GM20000 (cell line): ENCODE measurements around the gene POFUT2.

Experiments
- DNase-seq: peaks from one replicate; pipeline ENCODE4 v3.0.0; 2012; ENCODE audit warnings: low spot score
- CTCF ChIP-seq: IDR thresholded peaks from 2 replicates; pipeline ENCODE4 v1.5.1; 2012; ENCODE audit warnings: mild to moderate bottlenecking, control low read depth; ENCODE audit errors: extremely low read depth, missing control alignments

The POFUT2 gene

GRCh38 chr21:45292399-45293219, 4.9 kb upstream of the POFUT2 start:
- DNase-seq, result peak; percentile 87
- peak; percentile 84 for TF ChIP-seq CTCF

- no peak for TF ChIP-seq CTCF
- no peak for DNase-seq
Measured at GRCh38 chr21:45291613-45292398, 4.1 kb upstream of the POFUT2 start.

- no peak for DNase-seq
- no peak for TF ChIP-seq CTCF
Measured at GRCh38 chr21:45290948-45291612, 3.4 kb upstream of the POFUT2 start.

GRCh38 chr21:45289655-45290515, 2.2 kb upstream of the POFUT2 start:
- no peak for TF ChIP-seq CTCF
- no peak for DNase-seq

GRCh38 chr21:45289134-45289533, 1.4 kb upstream of the POFUT2 start:
- TF ChIP-seq CTCF, result no peak
- DNase-seq, result no peak

GRCh38 chr21:45288441-45288841, 746 bp upstream of the POFUT2 start:
- TF ChIP-seq CTCF, result no peak

More at GRCh38 chr21:45288441-45288841, 746 bp upstream of the POFUT2 start:
- no peak for DNase-seq
